Sciatic nerve (tissue), 1 donor: ENCODE results near the gene SF3B5. TPM values are rescaled to one million over a fixed set of nuclear protein-coding genes. Genes with fewer than 3 reads are reported as not detected.

Experiments
- total RNA-seq: library from RNA; stranded (reverse); fragmentation: NEBNext Ultra II Directional; extraction: Animal tissue kit (Norgen Biotek cat#: 25700); gene quantifications from one replicate; pipeline ENCODE4 v1.2.1, GENCODE V29; 2021
- donor health status: DM: no; HTN: no; CAD: no.

Gene SF3B5
- total RNA-seq, 1 donor from 2014 or later: 74.4 TPM

Other genes starting within 250 kb of the SF3B5 start
- gene ZC2HC1B, start 231.1 kb downstream of the SF3B5 start, total RNA-seq: not detected
- 65.8 TPM for gene PLAGL1, start 87.3 kb downstream of the SF3B5 start, total RNA-seq
- 7.1 TPM for gene STX11, start 54.9 kb upstream of the SF3B5 start, total RNA-seq
- gene UTRN, start 189.8 kb upstream of the SF3B5 start, total RNA-seq: 594 TPM